ENCODE measurements around the gene LAMA2. TPM values are rescaled to one million over a fixed set of nuclear protein-coding genes. Genes with fewer than 3 reads are reported as not detected.

Gene LAMA2
- total and polyA plus RNA-seq, 2 experiments from 2014 or later: 0.91 to 6.4 TPM

DNA sequence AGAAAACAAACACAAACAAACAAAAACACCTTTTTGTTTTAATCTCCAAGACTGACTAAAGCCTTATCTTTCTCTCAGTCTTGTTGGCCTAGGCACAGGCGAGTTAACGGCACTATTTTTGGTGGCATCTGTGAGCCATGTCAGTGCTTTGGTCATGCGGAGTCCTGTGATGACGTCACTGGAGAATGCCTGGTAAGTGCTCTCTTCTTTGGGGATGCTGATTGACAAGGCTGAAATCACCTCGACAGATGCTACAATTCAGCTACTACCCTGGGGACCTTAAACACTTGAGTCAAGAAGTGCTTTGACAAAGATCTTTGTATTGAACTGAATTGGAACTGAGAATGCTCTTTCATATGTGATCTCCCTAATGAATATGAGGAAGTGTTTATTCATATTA lies 384.1 kb downstream of the LAMA2 start:
- TF ChIP-seq, protein P1, sequence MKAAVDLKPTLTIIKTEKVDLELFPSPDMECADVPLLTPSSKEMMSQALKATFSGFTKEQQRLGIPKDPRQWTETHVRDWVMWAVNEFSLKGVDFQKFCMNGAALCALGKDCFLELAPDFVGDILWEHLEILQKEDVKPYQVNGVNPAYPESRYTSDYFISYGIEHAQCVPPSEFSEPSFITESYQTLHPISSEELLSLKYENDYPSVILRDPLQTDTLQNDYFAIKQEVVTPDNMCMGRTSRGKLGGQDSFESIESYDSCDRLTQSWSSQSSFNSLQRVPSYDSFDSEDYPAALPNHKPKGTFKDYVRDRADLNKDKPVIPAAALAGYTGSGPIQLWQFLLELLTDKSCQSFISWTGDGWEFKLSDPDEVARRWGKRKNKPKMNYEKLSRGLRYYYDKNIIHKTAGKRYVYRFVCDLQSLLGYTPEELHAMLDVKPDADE (IDR thresholded peaks at IDR 0.05): no peak
- peak; percentile 87 for TF ChIP-seq CREB1 (CRISPR knock-in tag; IDR thresholded peaks at IDR 0.05; ENCODE audit: low read depth)
- H3F3A ChIP-seq (replicated peaks; ENCODE audit: low read depth): no peaks in the 10 kb centered on the region
- no peaks in the 10 kb centered on the region for H3K36me3 Mint-ChIP-seq (ENCODE audit: low read depth)
- no peaks in the 10 kb centered on the region for H4K20me1 ChIP-seq (replicated peaks; ENCODE audit: insufficient read depth)
- H3K27me3 Mint-ChIP-seq (ENCODE audit: insufficient read depth, low read depth, poor library complexity): no peaks in the 10 kb centered on the region
- no peak overlapping the region for H3K4me2 ChIP-seq
- no peak overlapping the region for H3K27ac ChIP-seq (ENCODE audit: low read depth)
- H3K79me2 ChIP-seq (replicated peaks; ENCODE audit: insufficient read depth): no peaks in the 10 kb centered on the region
- no peaks in the 10 kb centered on the region for H3K9me3 Mint-ChIP-seq
- H3K4me3 Mint-ChIP-seq: no peak overlapping the region
- H2AFZ ChIP-seq: no peak overlapping the region
- peaks cover 12% of the 10 kb centered on the region; the same call in 2 of the 3 replicates for H3K4me1 Mint-ChIP-seq
- no peak overlapping the region for H3K4me3 ChIP-seq
- no peak for ATAC-seq
- H3K27me3 ChIP-seq (ENCODE audit: insufficient read depth): no peaks in the 10 kb centered on the region
- no peaks in the 10 kb centered on the region for H3K36me3 ChIP-seq (ENCODE audit: insufficient read depth)
- peak; percentile 26 for DNase-seq (ENCODE audit: low spot score)
- no peaks in the 10 kb centered on the region for H3K9me2 ChIP-seq (ENCODE audit: insufficient read depth)
- H3K4me1 ChIP-seq (ENCODE audit: insufficient read depth): peaks cover 12% of the 10 kb centered on the region; the same call in 1 of the 2 replicates
- H3K27ac Mint-ChIP-seq: no peak overlapping the region

GRCh38 chr6:129269076-129269475 lies 386.1 kb downstream of the LAMA2 start:
- Mint-ChIP-seq H3K4me1 (peaks cover 25% of the 10 kb centered on the region), H3K9me3 (no peaks in the 10 kb centered on the region)
- no peak overlapping the region for H3K4me2 ChIP-seq
- TF ChIP-seq NANOG (IDR thresholded peaks at IDR 0.05; ENCODE audit: borderline replicate concordance) (no peak), EZH2 (IDR thresholded peaks at IDR 0.05; ENCODE audit: low read depth, unreplicated experiment) (no peak), EZH2phosphoT487 (IDR thresholded peaks at IDR 0.05; ENCODE audit: unreplicated experiment) (no peak), POLR2AphosphoS5 (IDR thresholded peaks at IDR 0.05; ENCODE audit: low read depth) (no peak), STAT1 (IDR thresholded peaks at IDR 0.05; ENCODE audit: unreplicated experiment) (no peak), ZNF331 (CRISPR knock-in tag; IDR thresholded peaks at IDR 0.05; ENCODE audit: low read depth) (no peak), ZNF462 (CRISPR knock-in tag; IDR thresholded peaks at IDR 0.05) (no peak), CREB1 (CRISPR knock-in tag; IDR thresholded peaks at IDR 0.05; ENCODE audit: low read depth) (no peak)
- TF ChIP-seq, protein P2, sequence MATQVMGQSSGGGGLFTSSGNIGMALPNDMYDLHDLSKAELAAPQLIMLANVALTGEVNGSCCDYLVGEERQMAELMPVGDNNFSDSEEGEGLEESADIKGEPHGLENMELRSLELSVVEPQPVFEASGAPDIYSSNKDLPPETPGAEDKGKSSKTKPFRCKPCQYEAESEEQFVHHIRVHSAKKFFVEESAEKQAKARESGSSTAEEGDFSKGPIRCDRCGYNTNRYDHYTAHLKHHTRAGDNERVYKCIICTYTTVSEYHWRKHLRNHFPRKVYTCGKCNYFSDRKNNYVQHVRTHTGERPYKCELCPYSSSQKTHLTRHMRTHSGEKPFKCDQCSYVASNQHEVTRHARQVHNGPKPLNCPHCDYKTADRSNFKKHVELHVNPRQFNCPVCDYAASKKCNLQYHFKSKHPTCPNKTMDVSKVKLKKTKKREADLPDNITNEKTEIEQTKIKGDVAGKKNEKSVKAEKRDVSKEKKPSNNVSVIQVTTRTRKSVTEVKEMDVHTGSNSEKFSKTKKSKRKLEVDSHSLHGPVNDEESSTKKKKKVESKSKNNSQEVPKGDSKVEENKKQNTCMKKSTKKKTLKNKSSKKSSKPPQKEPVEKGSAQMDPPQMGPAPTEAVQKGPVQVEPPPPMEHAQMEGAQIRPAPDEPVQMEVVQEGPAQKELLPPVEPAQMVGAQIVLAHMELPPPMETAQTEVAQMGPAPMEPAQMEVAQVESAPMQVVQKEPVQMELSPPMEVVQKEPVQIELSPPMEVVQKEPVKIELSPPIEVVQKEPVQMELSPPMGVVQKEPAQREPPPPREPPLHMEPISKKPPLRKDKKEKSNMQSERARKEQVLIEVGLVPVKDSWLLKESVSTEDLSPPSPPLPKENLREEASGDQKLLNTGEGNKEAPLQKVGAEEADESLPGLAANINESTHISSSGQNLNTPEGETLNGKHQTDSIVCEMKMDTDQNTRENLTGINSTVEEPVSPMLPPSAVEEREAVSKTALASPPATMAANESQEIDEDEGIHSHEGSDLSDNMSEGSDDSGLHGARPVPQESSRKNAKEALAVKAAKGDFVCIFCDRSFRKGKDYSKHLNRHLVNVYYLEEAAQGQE (IDR thresholded peaks at IDR 0.05; ENCODE audit: unreplicated experiment): no peak
- TF ChIP-seq, protein P1 (IDR thresholded peaks at IDR 0.05): no peak

More at GRCh38 chr6:129269076-129269475, 386.1 kb downstream of the LAMA2 start:
- no peaks in the 10 kb centered on the region for H3K27me3 Mint-ChIP-seq (ENCODE audit: insufficient read depth, low read depth, poor library complexity)
- DNase-seq (ENCODE audit: low spot score) (no peak), ATAC-seq (no peak)
- Histone ChIP-seq H3K27me3 (ENCODE audit: insufficient read depth) (no peaks in the 10 kb centered on the region), H3K9me2 (ENCODE audit: insufficient read depth) (no peaks in the 10 kb centered on the region), H3K4me3 (no peak overlapping the region), H3K79me2 (replicated peaks; ENCODE audit: insufficient read depth) (no peaks in the 10 kb centered on the region), H3K27ac (ENCODE audit: low read depth) (no peak overlapping the region), H3K36me3 (ENCODE audit: insufficient read depth) (no peaks in the 10 kb centered on the region), H3K4me1 (ENCODE audit: insufficient read depth) (peaks cover 25% of the 10 kb centered on the region; the same call in 1 of the 2 replicates), H4K20me1 (replicated peaks; ENCODE audit: insufficient read depth) (no peaks in the 10 kb centered on the region), H2AFZ (no peak overlapping the region), H3F3A (replicated peaks; ENCODE audit: low read depth) (no peaks in the 10 kb centered on the region)
- H3K27ac Mint-ChIP-seq: no peak overlapping the region
- H3K36me3 Mint-ChIP-seq (ENCODE audit: low read depth): no peaks in the 10 kb centered on the region
- H3K4me3 Mint-ChIP-seq: no peak overlapping the region
